NCI-H526 treated with DMSO at 0.1 percent for 48 hours (cell line): ENCODE data around the gene CAPN10.
"Not testable (repeated sequence)": the region's sequence is repeated elsewhere in the genome, so short reads cannot be mapped to it uniquely, and the experiment has no call there.

ENCODE experiments used
- DNase-seq: peaks from one replicate; lab custom pipeline; 2025; lab: John Stamatoyannopoulos, UW

CAPN10 gene

DNA sequence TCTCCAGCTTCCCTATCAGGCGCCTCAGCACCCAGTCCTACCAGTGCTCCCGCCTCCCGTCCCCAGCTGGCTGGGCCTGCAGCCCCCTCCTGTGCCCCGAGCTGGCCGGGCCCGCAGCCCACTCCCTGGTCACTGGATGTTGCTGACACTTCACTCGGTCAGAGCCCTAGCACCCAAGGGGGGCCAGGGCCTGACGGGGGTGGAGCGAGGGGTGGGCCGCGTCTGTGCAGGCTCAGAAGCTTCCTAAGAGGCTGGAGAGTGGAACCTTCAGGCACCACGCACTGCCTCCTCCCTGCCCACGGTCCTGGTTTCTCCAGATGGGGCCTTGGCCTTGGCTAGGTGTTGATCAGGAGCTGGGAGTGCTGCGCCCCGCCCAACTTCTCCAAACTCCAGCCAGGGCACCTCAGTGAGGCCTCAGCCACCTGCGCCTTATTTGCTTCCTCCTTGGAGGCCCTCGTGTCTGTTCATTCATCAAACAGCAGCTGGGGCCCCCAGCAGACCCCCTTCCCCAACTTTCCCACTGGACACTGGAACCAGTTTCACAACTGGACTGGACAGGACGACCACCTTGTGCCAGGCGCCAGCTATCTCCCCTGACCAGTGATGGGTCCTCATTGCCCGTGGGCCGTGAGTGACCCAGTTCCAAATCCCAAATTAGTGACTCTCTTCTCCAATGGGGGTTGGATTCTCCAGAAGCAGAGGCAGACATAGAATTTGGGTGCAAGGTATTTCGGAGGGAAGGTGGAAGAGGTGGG, 16.7 kb downstream of the CAPN10 start:
- no peak for DNase-seq

DNA sequence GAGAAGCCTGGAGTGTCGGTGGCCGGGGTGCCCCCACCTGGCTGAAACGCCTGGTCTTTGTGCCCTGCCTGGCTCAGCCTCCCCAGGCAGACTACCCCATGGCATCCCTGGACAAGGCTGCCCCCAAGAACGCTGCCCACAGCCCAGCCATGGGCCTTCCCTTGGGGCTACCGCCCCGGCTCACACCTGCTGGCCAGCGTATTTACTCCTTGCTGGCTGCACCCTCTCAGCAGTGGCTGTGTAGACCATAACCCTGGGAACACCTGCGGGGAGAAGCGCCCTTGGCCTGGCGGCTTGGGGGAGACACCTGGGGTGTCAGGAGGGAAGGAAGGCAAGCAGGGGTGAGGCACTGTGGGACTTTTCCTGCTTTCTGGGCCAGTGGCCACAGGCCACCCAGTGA, 17.3 kb downstream of the CAPN10 start:
- no peak for DNase-seq

DNA sequence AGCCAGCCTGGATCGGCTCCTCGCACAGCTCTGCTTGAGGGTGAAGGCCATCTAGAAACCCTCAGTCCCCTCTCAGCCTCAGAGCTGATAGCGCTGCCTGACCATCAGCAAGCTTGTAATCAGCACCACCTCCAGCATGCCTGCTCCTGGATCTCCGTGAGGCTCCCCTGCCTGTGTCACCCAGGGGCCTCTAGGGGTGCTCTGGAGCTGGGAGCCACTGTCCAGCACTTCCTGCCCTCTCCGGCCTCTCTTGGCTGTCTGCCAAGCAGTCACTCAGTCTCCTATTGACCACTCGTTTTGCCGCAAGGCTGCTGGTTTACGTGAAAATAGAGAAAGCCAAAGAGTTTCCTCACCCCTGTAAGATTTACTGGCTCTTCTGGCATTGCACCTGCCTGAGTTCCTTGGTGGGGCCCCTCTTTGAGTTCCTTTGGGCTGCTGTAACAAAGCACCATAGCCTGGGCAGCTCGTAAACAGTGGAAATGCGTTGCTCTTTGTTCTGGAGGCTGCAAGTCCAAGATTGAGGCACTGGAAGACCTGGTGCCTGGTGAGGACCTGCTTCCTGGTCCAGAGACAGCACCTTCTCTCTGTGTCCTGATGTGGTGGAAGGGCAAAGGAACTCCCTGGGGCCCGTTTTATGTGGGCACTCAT, 17.9 kb downstream of the CAPN10 start:
- DNase-seq = no peak

DNA sequence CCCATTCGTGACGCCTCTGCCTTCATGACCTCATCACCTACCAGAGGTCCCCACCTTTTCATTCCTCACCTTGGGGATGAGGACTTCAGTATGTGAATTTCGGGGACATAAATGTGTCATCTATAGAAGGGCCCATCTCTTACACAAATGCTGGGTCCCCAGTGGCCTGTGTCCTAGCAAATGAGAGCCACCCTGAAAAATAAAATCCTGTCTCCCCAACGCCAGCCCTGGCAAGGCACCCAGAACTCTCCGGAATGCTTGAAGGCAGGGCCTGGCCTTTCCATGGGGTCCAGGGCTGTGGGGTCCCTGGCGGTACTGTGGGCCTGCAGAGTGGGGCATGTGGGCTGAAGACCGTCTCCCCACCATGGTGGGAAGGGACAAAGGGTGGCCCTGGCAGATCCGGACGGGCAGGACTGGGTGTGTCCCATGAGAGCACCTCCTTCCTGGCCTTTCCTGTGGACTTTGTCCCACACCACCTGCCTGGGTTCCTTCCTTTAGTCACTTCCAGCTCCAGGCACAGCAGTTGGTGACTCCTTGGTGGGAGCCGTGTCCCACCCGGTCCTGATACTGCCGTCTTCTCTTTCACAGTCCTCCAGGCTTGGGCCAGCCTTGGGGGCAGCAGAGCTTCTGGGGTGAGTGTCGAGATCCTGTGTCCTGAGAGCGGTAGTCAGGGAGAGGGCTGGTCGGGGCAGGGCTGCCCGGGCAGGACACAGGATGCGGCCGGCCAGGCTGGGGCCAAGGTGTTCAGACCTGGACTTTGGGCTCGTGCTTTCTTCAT, 18.6 kb downstream of the CAPN10 start:
- no peak for DNase-seq

DNA sequence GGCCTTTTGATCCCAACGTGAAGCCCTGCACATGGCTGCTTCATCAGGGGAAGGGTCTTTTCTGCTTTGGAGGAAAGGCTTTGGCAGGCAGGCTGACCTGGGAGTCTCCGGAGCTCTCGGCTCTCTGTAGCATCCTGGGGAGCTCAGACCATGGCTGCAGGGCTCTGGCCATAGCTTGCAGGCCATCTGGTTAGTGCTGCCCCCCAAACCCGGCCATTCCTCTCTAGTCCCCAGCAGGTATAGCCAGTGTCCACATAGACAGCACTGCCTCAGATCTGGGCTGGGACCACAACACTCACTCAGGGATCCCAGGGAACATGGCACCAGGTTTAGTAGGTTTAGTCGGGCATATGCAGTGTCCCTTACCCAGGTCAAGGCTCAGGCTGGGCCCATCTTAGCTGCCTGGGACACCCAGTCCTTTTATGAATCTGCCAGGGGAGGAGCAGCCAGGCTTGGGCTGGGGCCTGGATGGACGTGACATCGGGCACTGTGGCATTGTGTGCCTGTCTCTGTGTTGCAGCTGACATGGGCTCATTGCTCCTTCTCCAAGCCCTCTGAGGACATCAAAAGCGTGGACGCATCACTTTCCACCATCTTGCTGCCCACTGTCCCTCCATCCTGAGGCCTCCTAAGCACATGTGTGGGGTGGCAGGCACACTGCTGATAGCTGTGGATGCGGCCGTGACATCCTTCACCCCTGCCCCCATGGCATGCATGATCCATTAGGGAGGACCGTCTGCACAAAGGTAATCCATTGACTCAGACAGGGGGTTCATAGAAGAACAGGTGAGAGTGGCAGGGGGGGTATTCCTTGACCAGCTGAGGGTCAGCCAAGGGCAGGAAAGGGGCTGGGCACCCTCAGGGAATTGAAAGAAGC, 19.6 kb downstream of the CAPN10 start:
- DNase-seq = no peak

DNA sequence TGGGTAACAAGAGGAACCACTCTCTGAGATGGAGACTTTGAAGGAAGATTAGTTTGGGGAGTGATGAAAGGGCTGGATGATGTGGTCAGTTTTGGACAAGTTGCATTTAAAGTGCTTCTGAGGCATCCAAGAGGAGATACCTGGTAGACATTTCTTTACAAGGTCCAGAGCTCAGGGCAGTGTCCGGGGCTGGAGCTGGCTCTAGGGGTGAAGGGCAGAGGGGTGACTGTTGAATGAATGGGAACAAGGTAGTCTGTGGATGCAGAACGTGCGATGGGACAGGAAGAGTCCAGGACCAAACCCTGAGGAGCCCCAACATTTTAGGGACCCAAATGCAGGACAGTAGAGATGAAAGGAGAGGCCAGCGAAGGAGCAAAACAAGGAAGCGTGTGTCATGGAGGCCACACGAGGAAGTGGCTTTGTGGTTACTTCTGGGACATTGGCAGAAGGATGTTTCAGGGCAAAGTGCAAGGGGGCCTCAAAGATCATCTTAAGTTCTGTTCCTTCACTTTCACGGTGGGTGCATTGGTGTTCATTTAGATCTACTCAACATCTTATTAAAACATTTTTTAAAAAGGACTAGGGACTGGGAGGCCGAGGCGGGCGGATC, 25.2 kb downstream of the CAPN10 start:
- no peak for DNase-seq

DNA sequence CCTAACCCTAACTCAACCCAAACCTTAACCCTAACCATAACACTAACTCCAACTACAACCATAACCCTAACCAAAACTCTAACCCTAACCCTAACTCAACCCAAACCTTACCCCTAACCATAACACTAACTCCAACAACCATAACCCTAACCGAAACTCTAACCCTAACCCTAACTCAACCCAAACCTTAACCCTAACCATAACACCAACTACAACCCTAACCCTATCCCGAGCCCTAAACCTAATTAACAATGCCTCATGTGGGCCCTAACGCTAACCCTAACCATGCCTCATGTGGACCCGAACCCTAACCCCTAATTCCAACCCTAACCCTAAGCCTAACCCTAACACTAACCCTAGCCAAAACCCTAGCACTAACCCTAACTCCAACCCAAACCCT, 27.2 kb downstream of the CAPN10 start:
- DNase-seq = no peak

DNA sequence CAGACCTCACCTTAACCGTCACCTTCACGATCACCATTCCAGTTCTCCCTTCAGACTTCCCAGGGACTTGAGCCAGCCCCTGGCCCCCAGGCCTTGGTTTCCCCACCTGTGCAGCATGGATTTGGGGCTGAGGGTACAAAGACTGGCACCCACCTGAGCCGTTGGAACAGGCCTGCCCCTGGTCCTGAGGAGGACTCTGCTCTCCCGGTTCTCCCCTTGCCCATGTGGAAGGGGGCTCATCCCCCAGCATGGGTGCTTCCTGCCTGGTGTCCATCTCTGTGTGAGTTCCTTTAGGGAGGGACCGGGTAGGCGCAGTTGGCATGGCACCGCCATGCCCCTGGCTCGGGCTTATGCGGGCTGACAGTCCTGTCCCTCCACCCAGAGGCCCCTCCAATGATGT, 27.9 kb downstream of the CAPN10 start:
- no peak for DNase-seq

DNA sequence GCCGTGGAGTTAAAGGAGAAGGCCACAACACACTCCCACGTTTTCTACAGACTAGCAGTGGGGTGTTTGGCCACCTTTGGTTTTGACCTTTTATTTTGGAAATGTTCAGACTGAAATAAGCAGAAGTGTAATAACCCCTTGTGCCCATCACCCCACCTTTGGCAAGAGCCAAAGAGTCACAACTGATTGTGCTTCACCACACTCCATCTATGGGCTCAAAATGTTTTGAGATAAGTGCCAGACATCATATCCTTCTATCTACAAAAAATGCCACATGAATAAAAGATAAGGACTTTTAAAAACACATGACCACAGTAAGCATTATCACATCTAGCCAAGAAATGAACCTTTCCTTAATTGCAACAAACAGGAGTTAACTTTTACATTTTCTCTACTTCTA, 28.9 kb downstream of the CAPN10 start:
- DNase-seq = no peak

DNA sequence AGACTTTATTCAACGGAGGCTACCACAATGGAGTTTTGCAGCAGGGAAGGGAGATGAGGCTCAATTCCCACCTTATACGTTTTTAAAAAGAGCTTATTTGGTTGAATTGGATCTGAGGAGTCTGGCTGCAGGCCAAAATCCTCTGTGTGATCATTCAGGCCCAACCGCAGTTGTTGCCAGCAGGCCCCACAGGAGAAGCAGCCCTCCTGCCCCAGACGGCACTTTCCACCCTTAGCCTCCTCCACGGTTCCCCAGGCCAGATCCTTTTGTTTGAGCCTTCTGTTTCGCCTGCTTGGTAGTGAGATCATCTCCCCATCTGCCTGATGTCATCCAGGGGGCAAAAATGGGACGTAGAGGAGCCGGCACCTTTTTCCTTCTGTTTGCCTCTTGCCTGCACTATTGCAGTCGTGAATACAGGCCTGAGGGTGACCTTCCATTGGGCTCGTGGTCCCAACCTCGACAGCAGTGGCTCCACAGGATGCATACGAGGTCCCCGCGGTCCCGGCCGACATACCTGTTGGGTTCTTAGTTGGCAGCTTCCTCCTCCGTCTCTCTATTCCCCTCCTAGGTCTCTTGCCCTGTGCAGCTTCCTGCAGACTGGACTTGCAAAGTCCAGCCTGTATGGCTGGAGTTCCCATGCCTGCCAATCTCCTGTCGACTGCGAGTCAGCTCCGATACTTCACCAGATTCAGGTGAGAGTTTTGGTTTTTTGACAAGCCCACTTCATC, 29.4 kb downstream of the CAPN10 start:
- DNase-seq = no peak

DNA sequence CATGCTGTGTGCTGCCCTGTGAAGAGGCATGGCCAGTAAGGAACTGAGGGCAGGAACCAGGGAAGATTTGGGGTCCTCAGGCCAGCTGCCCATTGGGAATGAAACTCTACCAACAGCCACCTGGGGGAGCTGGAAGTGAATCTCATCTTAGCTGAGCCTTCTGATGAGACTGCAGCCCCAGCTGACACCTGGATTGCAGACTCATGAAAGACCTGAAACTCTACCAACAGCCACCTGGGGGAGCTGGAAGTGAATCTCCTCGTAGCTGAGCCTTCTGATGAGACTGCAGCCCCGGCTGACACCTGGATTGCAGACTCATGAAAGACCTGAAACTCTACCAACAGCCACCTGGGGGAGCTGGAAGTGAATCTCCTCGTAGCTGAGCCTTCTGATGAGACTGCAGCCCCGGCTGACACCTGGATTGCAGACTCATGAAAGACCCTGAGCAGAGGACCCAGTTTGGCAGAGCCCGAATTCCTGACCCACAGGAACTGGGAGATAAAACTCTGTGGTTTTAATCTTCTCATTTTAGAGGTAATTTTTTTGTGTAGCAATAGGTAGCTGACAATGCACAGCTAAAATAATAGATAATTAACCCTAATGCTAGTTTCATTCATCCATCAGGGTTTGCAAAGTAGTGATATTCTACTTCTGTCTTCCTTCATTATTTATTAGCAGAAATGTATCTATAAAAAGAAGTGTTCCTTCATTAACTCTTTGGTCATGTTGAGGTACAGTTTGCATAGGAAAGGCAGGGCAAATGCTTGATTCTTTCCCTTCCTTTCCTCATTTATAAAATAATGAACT, 30.5 kb downstream of the CAPN10 start:
- not testable (repeated sequence) for DNase-seq

DNA sequence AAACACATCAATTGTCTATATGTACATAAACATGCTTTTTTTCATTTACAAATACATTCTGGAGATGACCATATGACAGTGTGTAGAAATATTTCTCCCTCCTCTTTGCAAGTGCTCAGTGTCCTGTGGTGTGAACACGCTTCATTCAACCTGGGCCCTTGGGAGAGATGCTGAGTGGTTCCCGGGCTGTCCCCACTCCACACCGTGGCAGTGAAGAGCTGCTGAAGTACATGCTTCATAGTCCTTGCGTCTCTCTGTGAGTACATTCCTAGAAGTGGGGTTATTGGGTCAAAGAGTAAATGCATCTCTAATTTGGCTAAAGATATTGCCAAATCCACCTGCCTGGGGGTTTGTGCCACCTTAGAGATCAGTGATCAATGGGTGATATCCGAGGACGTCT, 32.2 kb downstream of the CAPN10 start:
- no peak for DNase-seq

DNA sequence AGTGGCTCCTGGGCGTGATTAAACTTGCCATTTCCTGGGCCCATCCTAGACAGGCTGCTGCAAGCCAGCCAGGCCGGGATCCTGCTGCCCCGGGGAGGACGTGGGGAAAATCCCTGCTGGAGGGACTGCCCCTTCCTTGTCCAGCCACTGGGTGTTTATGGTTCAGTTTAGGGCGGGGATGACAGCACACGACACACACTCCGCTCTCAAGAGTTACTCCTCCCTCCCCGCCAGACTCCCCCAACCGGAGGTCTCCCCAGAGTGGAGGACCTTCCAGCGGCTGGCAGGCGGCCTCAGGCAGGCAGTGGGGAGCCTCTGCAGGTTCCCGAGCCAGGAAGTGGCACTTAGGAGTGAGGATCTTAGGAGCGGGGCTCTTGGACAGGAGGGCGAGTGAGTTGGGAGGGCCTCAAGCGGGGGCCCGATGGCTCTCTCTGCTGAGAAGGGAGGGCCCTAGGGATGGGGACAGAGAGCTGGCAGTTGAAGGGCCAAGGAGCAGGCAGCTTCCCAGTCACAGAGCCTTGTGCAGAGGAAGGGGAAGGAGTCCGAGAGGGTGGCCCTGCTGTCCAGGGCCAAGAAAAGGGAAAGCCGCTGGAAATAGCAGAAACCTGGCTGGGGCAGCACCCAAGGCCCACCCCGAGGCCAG, 33.1 kb downstream of the CAPN10 start:
- no peak for DNase-seq

DNA sequence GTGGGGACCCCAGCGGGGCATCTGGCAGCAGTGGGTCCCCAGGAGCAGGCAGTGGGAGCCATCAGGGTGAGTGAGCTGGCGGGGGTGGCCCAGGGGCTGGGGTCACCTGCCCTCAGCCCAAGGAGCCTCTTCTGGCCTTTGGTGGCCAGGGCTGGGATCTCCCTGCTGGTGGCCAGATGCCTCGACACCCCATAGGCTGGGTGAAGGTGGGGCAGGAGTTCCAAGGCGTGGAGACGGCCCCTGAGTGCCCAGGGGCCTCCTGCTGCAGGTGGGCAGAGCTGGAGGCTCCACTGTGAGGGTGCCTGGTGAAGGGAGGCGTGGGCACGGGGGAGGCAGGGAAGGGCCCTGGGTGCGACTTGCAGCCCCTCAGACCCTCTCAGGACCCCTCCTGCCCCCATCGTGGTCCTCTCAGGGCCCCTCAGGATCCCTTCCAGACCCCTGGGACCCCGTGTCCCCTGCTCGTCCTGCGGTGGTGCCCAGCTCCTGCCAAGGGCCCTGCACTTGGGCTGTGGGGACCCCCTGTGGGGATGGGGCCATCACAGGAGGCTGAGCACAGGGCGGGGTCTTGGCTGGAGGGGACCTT, 33.7 kb downstream of the CAPN10 start:
- no peak for DNase-seq

DNA sequence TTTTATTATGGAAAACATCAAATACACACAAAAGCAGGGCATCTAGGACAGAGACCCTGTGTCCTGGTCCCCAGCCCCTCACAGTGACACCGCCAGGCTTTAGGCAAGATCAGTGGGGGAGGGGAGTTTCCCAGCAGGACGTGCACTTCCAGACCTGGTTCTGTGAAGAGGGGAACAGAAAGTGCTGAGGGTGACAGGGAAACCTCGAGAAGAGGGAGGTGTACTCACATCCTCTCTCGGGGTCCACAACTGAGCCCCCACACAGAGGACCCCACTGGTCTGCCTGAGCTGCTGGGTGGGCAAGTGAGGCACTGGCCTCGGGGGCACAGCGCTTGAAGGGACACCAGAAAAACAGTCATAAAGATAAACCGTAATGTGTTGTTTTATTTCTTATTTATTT, 34.3 kb downstream of the CAPN10 start:
- no peak for DNase-seq

DNA sequence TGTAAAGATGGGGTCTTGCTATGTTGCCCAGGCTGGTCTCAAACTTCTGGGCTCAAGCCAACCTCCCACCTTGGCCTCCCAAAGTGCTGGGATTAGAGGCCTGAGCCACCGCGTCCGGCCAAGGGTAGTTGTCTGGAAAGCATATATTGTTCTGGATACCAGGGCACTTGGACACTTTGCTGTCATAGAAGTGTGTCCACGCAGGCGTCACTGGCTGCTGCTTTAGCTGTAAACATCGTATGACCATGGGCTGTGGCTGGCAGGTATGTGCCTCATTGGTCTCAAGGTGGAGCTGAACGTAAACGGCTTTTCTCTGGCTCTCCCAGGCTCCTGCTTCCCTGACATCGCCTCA, 35.5 kb downstream of the CAPN10 start:
- no peak for DNase-seq

DNA sequence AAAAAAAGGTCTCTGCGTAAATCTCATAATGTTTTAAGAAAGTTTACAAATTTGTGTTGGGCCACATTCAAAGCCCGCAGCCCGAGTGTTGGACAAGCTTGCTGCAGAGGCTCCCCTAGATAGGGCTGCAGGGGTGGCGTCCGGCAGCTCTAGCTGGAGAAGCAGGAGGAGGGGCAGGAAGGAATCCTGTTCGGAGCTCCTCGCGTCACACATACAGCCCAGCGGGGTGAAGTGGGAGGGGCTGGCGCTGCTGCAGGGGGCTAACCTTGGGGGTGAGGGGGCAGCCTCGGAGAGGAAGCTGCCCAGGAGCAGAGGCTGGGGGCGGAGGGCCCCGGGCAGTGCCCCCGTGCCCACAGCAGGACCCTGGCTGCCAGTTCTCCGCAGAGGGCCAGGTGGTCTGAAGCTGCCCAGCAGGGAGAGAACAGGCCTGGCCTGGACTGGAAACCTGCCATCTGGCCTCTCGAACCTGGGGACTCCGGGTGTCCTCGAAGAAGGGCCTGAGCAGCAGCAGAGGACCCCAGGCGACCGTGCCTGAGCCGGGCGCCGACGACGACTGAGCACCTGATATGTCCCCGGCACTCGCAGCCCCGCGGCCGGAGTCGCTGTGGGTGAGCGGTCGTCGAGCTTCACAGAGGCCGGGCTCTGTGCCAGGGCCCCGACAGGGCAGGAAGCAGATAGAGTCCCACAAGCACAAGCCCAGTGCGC, 36.1 kb downstream of the CAPN10 start:
- DNase-seq = no peak

DNA sequence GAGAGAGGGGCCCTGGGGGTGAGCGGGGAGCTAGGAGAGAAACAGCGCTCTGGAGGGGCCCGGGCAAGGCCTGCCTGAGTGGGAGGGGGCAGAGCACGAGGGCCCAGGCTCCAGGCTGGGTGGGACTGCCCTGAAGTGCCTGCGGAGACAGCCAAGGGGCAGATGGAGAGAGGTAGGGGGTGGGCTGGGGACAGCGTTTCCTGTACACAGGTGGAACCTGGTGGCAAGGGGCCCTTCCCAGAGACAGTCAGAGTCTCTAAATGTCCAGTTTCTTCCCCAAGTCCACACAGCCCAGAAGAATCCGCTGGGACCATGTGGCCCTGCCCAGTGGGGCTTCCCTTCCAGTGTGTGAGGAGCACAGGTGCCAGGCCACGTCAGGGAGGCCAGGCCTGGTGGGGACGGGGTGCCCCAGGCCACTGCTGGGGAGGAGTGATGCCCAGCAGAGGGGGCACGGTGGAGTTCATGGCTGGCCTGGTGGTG, 37.0 kb downstream of the CAPN10 start:
- DNase-seq = no peak
